Testis (tissue), 3 donors: ENCODE data around the gene KCP. TPM values are rescaled to one million over a fixed set of nuclear protein-coding genes. Genes with fewer than 3 reads are reported as not detected.
A peak's percentile ranks its signal among the peaks of the same experiment; 100 is the strongest.

Experiments used
- DNase-seq: peaks from one replicate; pipeline ENCODE4 v3.0.0-alpha.2; 2019
- H3K27ac ChIP-seq, 2 donors: fragments of 200-600 bp; sonication (generic); one replicate each; pipeline ENCODE4 v1.5.1; 2019
- H3K27me3 ChIP-seq: fragments of 200-600 bp; sonication (generic); one replicate; pipeline ENCODE4 v1.5.1; 2019
- H3K36me3 ChIP-seq: fragments of 200-600 bp; sonication (generic); one replicate; pipeline ENCODE4 v1.5.1; 2017; ENCODE audit warnings: low read depth; ENCODE audit errors: missing control alignments
- H3K4me1 ChIP-seq: fragments of 200-600 bp; sonication (generic); one replicate; pipeline ENCODE4 v1.5.1; 2019
- H3K4me3 ChIP-seq, 2 donors: fragments of 200-600 bp; sonication (generic); one replicate each; pipeline ENCODE4 v1.5.1; 2017 to 2019
- H3K9me3 ChIP-seq: fragments of 200-600 bp; sonication (generic); one replicate; pipeline ENCODE4 v1.5.1; 2017
- CTCF ChIP-seq, 3 experiments: fragments of 450-650 bp in 2 of 3; fragments of 200-600 bp in 1 of 3; sonication (generic) in 1 of 3; IDR thresholded peaks; one replicate each; pipeline ENCODE4 v1.5.1; 2016 to 2019; ENCODE audit warnings: antibody characterized with exemption in 3 of 3, mild to moderate bottlenecking in 2 of 3, moderate library complexity in 1 of 3
- POLR2A ChIP-seq: fragments of 450-650 bp; IDR thresholded peaks from one replicate; pipeline ENCODE4 v1.6.1; 2017; ENCODE audit warnings: antibody characterized with exemption, mild to moderate bottlenecking, moderate library complexity
- WGBS, 2 donors: methylation state at CpG; one replicate each; pipeline ENCODE4 v1.1.5; 2018; 5-methylcytosine and 5-hydroxymethylcytosine counted together
- intact Hi-C: fragments of 100-400 bp; cut with DNase I; formaldehyde crosslinking; loops from one replicate; pipeline ENCODE4 v1.15.1; 2023; ENCODE audit warnings: low total_unique reads
- polyA plus RNA-seq: library from polyadenylated mRNA; stranded (reverse); fragments of 350-450 nt; fragmentation: Illumina TruSeq; extraction: RNeasy Lipid Tissue Mini Kit (QIAGEN cat#74804); gene quantifications from one replicate; pipeline ENCODE4 v1.2.3, GENCODE V29; 2014; ENCODE audit warnings: low read depth, low replicate concordance; ENCODE audit not compliant: insufficient read depth
- total RNA-seq, 2 donors: library from RNA; depleted of rRNA; stranded (reverse); fragments of >200 nt; gene quantifications; one replicate each; pipeline ENCODE4 v1.2.3, GENCODE V29; 2016

The KCP gene
- total and polyA plus RNA-seq, 3 donors from 2014 or later = 0.68 to 1.4 (median 1.2) TPM

- DNase-seq = no peak
- peak; percentile 26 to 53 (median 43) for TF ChIP-seq CTCF (IDR thresholded peaks at IDR 0.05)
- TF ChIP-seq POLR2A = no peak
- no peaks in the 10 kb centered on the region for H3K36me3 ChIP-seq
- no peaks in the 10 kb centered on the region for H3K9me3 ChIP-seq
- intact Hi-C loops = no loop called here
- no peak overlapping the region for H3K27ac ChIP-seq
- no peaks in the 10 kb centered on the region for H3K4me1 ChIP-seq
- WGBS, 2 donors = 55 to 63% methylated on average over 8 of the region's 8 CpGs
- H3K4me3 ChIP-seq = no peak overlapping the region
- no peaks in the 10 kb centered on the region for H3K27me3 ChIP-seq
Measured at GRCh38 chr7:128904381-128905197, 5.9 kb downstream of the KCP start.

- Histone ChIP-seq H3K27me3 (no peaks in the 10 kb centered on the region), H3K9me3 (no peaks in the 10 kb centered on the region), H3K4me3 (no peak overlapping the region), H3K4me1 (no peaks in the 10 kb centered on the region), H3K36me3 (no peaks in the 10 kb centered on the region), H3K27ac (no peak overlapping the region)
- DNase-seq = no peak
- intact Hi-C loops = no loop called here
- TF ChIP-seq CTCF (IDR thresholded peaks at IDR 0.05) (no peak), POLR2A (no peak)
- WGBS, 2 donors = 83 to 84% methylated on average over 7 to 14 of the region's 14 CpGs
Measured at GRCh38 chr7:128903621-128904361, 6.7 kb downstream of the KCP start.

- Histone ChIP-seq H3K36me3 (no peaks in the 10 kb centered on the region), H3K4me3 (no peak overlapping the region), H3K4me1 (no peaks in the 10 kb centered on the region), H3K27me3 (no peaks in the 10 kb centered on the region), H3K27ac (no peak overlapping the region), H3K9me3 (no peaks in the 10 kb centered on the region)
- DNase-seq = no peak
- intact Hi-C loops = no loop called here
- WGBS, 2 donors = 80 to 89% methylated on average over 12 of the region's 12 CpGs
- TF ChIP-seq POLR2A (no peak), CTCF (IDR thresholded peaks at IDR 0.05) (no peak)
Measured at GRCh38 chr7:128902761-128903585, 7.5 kb downstream of the KCP start.

GRCh38 chr7:128900237-128900636 is 10.3 kb downstream of the KCP start:
- Histone ChIP-seq H3K27me3 (no peaks in the 10 kb centered on the region), H3K4me1 (no peaks in the 10 kb centered on the region), H3K9me3 (no peaks in the 10 kb centered on the region), H3K4me3 (no peak overlapping the region), H3K36me3 (no peaks in the 10 kb centered on the region), H3K27ac (no peak overlapping the region)
- intact Hi-C loops = no loop called here
- no peak for TF ChIP-seq CTCF (IDR thresholded peaks at IDR 0.05)
- no peak for TF ChIP-seq POLR2A
- DNase-seq = no peak
- 67 to 69% methylated on average over 1 of the region's 1 CpG for WGBS, 2 donors
